H9 (cell line): ENCODE results near the gene G3BP2. TPM values are rescaled to one million over a fixed set of nuclear protein-coding genes. Genes with fewer than 3 reads are reported as not detected.

Experiments used
- DNase-seq: peaks from one replicate; pipeline ENCODE4 v3.0.0-alpha.2; 2017
- H2AFZ ChIP-seq: one replicate; pipeline ENCODE4 v1.6.1; 2013; ENCODE audit warnings: mild to moderate bottlenecking, low read length, control low read depth, moderate library complexity
- H2AK5ac ChIP-seq: 2 replicates; pipeline ENCODE4 v1.6.1; 2013; ENCODE audit warnings: low read length, control low read depth, mixed read lengths; ENCODE audit not compliant: insufficient read length
- H2BK120ac ChIP-seq: one replicate; pipeline ENCODE4 v1.6.1; 2013; ENCODE audit warnings: low read depth, mild to moderate bottlenecking, low read length, control low read depth, inconsistent platforms; ENCODE audit not compliant: poor library complexity, severe bottlenecking
- H2BK12ac ChIP-seq: 2 replicates; pipeline ENCODE4 v1.6.1; 2013; ENCODE audit warnings: low read length, control low read depth, mixed read lengths, low read depth; ENCODE audit not compliant: insufficient read length
- H2BK15ac ChIP-seq: 2 replicates; pipeline ENCODE4 v1.6.1; 2013; ENCODE audit warnings: low read depth, low read length, control low read depth
- H2BK20ac ChIP-seq: one replicate; pipeline ENCODE4 v1.6.1; 2013; ENCODE audit warnings: low read depth, mild to moderate bottlenecking, low read length, control low read depth, inconsistent platforms; ENCODE audit not compliant: poor library complexity, severe bottlenecking
- H2BK5ac ChIP-seq: 2 replicates; pipeline ENCODE4 v1.6.1; 2013; ENCODE audit warnings: low read length, control low read depth, mixed read lengths; ENCODE audit not compliant: insufficient read length
- H3K14ac ChIP-seq: 2 replicates; pipeline ENCODE4 v1.6.1; 2013; ENCODE audit warnings: low read length, control low read depth; ENCODE audit not compliant: insufficient read depth
- H3K18ac ChIP-seq: 2 replicates; pipeline ENCODE4 v1.6.1; 2013; ENCODE audit warnings: low read depth, mild to moderate bottlenecking, mixed read lengths, low read length, control low read depth; ENCODE audit not compliant: insufficient read length
- H3K23ac ChIP-seq: 2 replicates; pipeline ENCODE4 v1.6.1; 2013; ENCODE audit warnings: low read length, control low read depth, mixed read lengths, low read depth; ENCODE audit not compliant: insufficient read length
- H3K23me2 ChIP-seq: 2 replicates; pipeline ENCODE4 v1.6.1; 2013; ENCODE audit warnings: low read depth, mild to moderate bottlenecking, mixed read lengths, low read length, control low read depth; ENCODE audit not compliant: insufficient read length, poor library complexity, severe bottlenecking
- H3K27ac ChIP-seq: 2 replicates; pipeline ENCODE4 v1.5.1; 2013; ENCODE audit warnings: low read length, control low read depth, mixed read lengths, low read depth; ENCODE audit not compliant: insufficient read length
- H3K27me3 ChIP-seq: 2 replicates; pipeline ENCODE4 v1.6.1; 2013; ENCODE audit warnings: low read length, control low read depth, inconsistent platforms; ENCODE audit not compliant: insufficient read depth
- H3K4ac ChIP-seq: 2 replicates; pipeline ENCODE4 v1.6.1; 2013; ENCODE audit warnings: low read depth, mild to moderate bottlenecking, control low read depth, inconsistent platforms, low read length, moderate library complexity
- H3K4me1 ChIP-seq: 2 replicates; pipeline ENCODE4 v1.6.1; 2013; ENCODE audit warnings: low read length, control low read depth, inconsistent platforms; ENCODE audit not compliant: insufficient read depth
- H3K4me2 ChIP-seq: 2 replicates; pipeline ENCODE4 v1.6.1; 2013; ENCODE audit warnings: low read length, control low read depth, mixed read lengths; ENCODE audit not compliant: insufficient read length, insufficient read depth
- H3K56ac ChIP-seq: 2 replicates; pipeline ENCODE4 v1.6.1; 2013; ENCODE audit warnings: low read depth, mild to moderate bottlenecking, mixed read lengths, low read length, control low read depth; ENCODE audit not compliant: insufficient read length
- H3K79me1 ChIP-seq: 2 replicates; pipeline ENCODE4 v1.6.1; 2013; ENCODE audit warnings: low read depth, mild to moderate bottlenecking, moderate library complexity, low read length, control low read depth, inconsistent platforms; ENCODE audit not compliant: insufficient read depth, poor library complexity, severe bottlenecking
- H3K79me2 ChIP-seq: 2 replicates; pipeline ENCODE4 v1.6.1; 2013; ENCODE audit warnings: low read length, control low read depth, inconsistent platforms; ENCODE audit not compliant: insufficient read depth
- H3K9ac ChIP-seq: 2 replicates; pipeline ENCODE4 v1.6.1; 2013; ENCODE audit warnings: low read length, control low read depth, mixed read lengths; ENCODE audit not compliant: insufficient read length; ENCODE audit errors: extremely low read depth
- H3K9me3 ChIP-seq: one replicate; pipeline ENCODE4 v1.6.1; 2013; ENCODE audit warnings: low read depth, low read length, inconsistent platforms; ENCODE audit not compliant: control insufficient read depth
- H3T11ph ChIP-seq: one replicate; pipeline ENCODE4 v1.6.1; 2013; ENCODE audit warnings: mild to moderate bottlenecking, low read length, control low read depth, inconsistent platforms
- H4K20me1 ChIP-seq: one replicate; pipeline ENCODE4 v1.6.1; 2013; ENCODE audit not compliant: control insufficient read depth, insufficient read length, insufficient read depth
- H4K5ac ChIP-seq: 2 replicates; pipeline ENCODE4 v1.6.1; 2013; ENCODE audit warnings: low read depth, mild to moderate bottlenecking, mixed read lengths, low read length, control low read depth; ENCODE audit not compliant: insufficient read length
- H4K8ac ChIP-seq: replicated peaks from 2 replicates; pipeline ENCODE4 v1.6.1; 2013; ENCODE audit warnings: low read length, control low read depth, mixed read lengths, low read depth; ENCODE audit not compliant: insufficient read length
- H4K91ac ChIP-seq: 2 replicates; pipeline ENCODE4 v1.6.1; 2013; ENCODE audit warnings: low read depth, mild to moderate bottlenecking, moderate library complexity, mixed read lengths, low read length, control low read depth; ENCODE audit not compliant: insufficient read length
- H3K27ac Mint-ChIP-seq, 3 experiments: 2 replicates in 2 of 3; 3 replicates in 1 of 3; pipeline ENCODE4 v1.8.0; 2020 to 2021; ENCODE audit warnings: mixed read lengths in 3 of 3, mild to moderate bottlenecking in 1 of 3, moderate library complexity in 1 of 3
- H3K27me3 Mint-ChIP-seq: 2 replicates; pipeline ENCODE4 v1.8.0; 2021; ENCODE audit warnings: low read depth, mild to moderate bottlenecking, moderate library complexity, mixed read lengths
- H3K36me3 Mint-ChIP-seq, 3 experiments: 2 replicates in 2 of 3; 3 replicates in 1 of 3; pipeline ENCODE4 v1.8.0; 2020 to 2021; ENCODE audit warnings: low read depth in 3 of 3, mixed read lengths in 3 of 3; ENCODE audit not compliant: insufficient read depth in 1 of 3
- H3K4me1 Mint-ChIP-seq, 2 experiments: 2 replicates each; pipeline ENCODE4 v1.8.0; 2020; ENCODE audit warnings: mixed read lengths in 2 of 2
- H3K4me3 Mint-ChIP-seq, 2 experiments: 2 replicates in 1 of 2; 3 replicates in 1 of 2; pipeline ENCODE4 v1.8.0; 2020 to 2021; ENCODE audit warnings: mild to moderate bottlenecking in 2 of 2, mixed read lengths in 2 of 2, moderate library complexity in 1 of 2
- H3K9me3 Mint-ChIP-seq, 2 experiments: 2 replicates in 1 of 2; 3 replicates in 1 of 2; pipeline ENCODE4 v1.8.0; 2020; ENCODE audit warnings: mild to moderate bottlenecking in 2 of 2, mixed read lengths in 2 of 2, moderate library complexity in 1 of 2
- WGBS: extraction: QIAGEN DNeasy Blood & Tissue Kit; methylation state at CpG from one replicate; pipeline ENCODE4 v1.1.7; 2013; ENCODE audit warnings: missing lambda C conversion rate, low lambda C conversion rate, mixed read lengths; ENCODE audit not compliant: insufficient read length; ENCODE audit errors: extremely low coverage; 5-methylcytosine and 5-hydroxymethylcytosine counted together
- total RNA-seq: library from RNA; stranded (reverse); gene quantifications from 2 replicates; pipeline ENCODE4 v1.2.1, GENCODE V29; 2021
- TF ChIP-seq, protein P1 (sequence below): fragments of 200-600 bp; sonication (generic); conservative IDR thresholded peaks from 3 replicates; pipeline ENCODE4 v1.8.0; 2021; ENCODE audit warnings: antibody characterized with exemption, mild to moderate bottlenecking

G3BP2 gene
- total RNA-seq, 1 experiment from 2014 or later = 405 TPM

DNA sequence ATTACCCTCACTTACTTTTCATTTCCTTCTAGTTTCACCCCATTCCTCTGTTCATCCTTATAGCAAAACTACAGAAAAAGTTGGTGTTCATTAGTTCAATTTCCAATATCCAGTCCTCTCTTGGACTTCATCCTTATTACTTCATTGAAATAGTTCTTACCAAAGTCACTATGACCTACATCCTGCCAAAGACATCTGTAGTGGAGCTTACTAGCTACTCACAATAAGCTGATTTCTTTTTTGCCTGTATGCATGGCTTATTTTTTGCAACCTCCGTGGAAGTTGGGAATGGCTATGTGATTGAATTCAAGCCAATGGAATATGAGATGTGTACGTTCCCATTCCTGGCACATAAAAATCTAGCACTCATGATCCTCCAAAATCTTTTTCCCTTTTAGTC lies 38.3 kb downstream of the G3BP2 start:
- H3K9me3 Mint-ChIP-seq = no peaks in the 10 kb centered on the region
- H3K14ac ChIP-seq = no peak overlapping the region
- H3K79me1 ChIP-seq = no peaks in the 10 kb centered on the region
- H3K36me3 Mint-ChIP-seq = no peaks in the 10 kb centered on the region; a peak in 1 of 7 replicates
- H2AFZ ChIP-seq = no peak overlapping the region
- H4K5ac ChIP-seq = no peak overlapping the region
- no peak overlapping the region for H4K8ac ChIP-seq
- no peak overlapping the region for H3K56ac ChIP-seq
- H4K91ac ChIP-seq = no peak overlapping the region
- no peaks in the 10 kb centered on the region for H3K79me2 ChIP-seq
- H3K18ac ChIP-seq = no peak overlapping the region
- no peak overlapping the region for H3K4me3 Mint-ChIP-seq
- H2BK5ac ChIP-seq = no peak overlapping the region
- H3K4ac ChIP-seq = no peak overlapping the region
- no peaks in the 10 kb centered on the region for H4K20me1 ChIP-seq
- no peak overlapping the region for H2BK12ac ChIP-seq
- no peak overlapping the region for H2AK5ac ChIP-seq
- DNase-seq = no peak
- peaks cover 5 to 7% of the 10 kb centered on the region in 2 experiments for H3K4me1 Mint-ChIP-seq
- TF ChIP-seq, protein P1, sequence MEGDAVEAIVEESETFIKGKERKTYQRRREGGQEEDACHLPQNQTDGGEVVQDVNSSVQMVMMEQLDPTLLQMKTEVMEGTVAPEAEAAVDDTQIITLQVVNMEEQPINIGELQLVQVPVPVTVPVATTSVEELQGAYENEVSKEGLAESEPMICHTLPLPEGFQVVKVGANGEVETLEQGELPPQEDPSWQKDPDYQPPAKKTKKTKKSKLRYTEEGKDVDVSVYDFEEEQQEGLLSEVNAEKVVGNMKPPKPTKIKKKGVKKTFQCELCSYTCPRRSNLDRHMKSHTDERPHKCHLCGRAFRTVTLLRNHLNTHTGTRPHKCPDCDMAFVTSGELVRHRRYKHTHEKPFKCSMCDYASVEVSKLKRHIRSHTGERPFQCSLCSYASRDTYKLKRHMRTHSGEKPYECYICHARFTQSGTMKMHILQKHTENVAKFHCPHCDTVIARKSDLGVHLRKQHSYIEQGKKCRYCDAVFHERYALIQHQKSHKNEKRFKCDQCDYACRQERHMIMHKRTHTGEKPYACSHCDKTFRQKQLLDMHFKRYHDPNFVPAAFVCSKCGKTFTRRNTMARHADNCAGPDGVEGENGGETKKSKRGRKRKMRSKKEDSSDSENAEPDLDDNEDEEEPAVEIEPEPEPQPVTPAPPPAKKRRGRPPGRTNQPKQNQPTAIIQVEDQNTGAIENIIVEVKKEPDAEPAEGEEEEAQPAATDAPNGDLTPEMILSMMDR = no peak
- no peak overlapping the region for H2BK15ac ChIP-seq
- H3K23ac ChIP-seq = no peak overlapping the region
- no peak overlapping the region for H3K27ac Mint-ChIP-seq
- no peak overlapping the region for H3T11ph ChIP-seq
- H3K9ac ChIP-seq = no peak overlapping the region
- peaks cover 1% of the 10 kb centered on the region for H3K27me3 Mint-ChIP-seq
- H3K27me3 ChIP-seq = no peaks in the 10 kb centered on the region
- H2BK120ac ChIP-seq = no peak overlapping the region
- no peak overlapping the region for H3K27ac ChIP-seq
- H3K4me1 ChIP-seq = peaks cover 2% of the 10 kb centered on the region; the same call in 1 of the 2 replicates
- peaks cover 7% of the 10 kb centered on the region for H3K23me2 ChIP-seq
- no peaks in the 10 kb centered on the region for H3K9me3 ChIP-seq
- H3K4me2 ChIP-seq = no peak overlapping the region
- no CpG with 5 or more reads among the region's 2 CpGs for WGBS
- no peak overlapping the region for H2BK20ac ChIP-seq
